ENCODE results near the gene SCAF8.
"Not testable (repeated sequence)": the region's sequence is repeated elsewhere in the genome, so short reads cannot be mapped to it uniquely, and the experiment has no call there.

SCAF8 gene

GRCh38 chr6:154733626-154734382 lies 588 bp downstream of the SCAF8 start:
- DNase-seq (ENCODE audit: low spot score), result peak; percentile 96

- no peak for DNase-seq (ENCODE audit: low spot score)
Observed at GRCh38 chr6:154736618-154737259, 3.5 kb downstream of the SCAF8 start.

GRCh38 chr6:154737424-154737823 lies 4.2 kb downstream of the SCAF8 start:
- DNase-seq (ENCODE audit: low spot score), result no peak

- DNase-seq (ENCODE audit: low spot score), result no peak
Observed at GRCh38 chr6:154738551-154738961, 5.3 kb downstream of the SCAF8 start.

GRCh38 chr6:154740658-154741057 lies 7.4 kb downstream of the SCAF8 start:
- DNase-seq (ENCODE audit: low spot score), result no peak

- no peak for DNase-seq (ENCODE audit: low spot score)
Observed at GRCh38 chr6:154742891-154743290, 9.7 kb downstream of the SCAF8 start.

- not testable (repeated sequence) for DNase-seq (ENCODE audit: low spot score)
Observed at GRCh38 chr6:154744029-154744745, 11.0 kb downstream of the SCAF8 start.

- no peak for DNase-seq (ENCODE audit: low spot score)
Observed at GRCh38 chr6:154745243-154745642, 12.0 kb downstream of the SCAF8 start.

GRCh38 chr6:154749341-154749740 lies 16.1 kb downstream of the SCAF8 start:
- DNase-seq (ENCODE audit: low spot score), result no peak

- no peak for DNase-seq (ENCODE audit: low spot score)
Observed at GRCh38 chr6:154751011-154751800, 18.0 kb downstream of the SCAF8 start.

GRCh38 chr6:154752022-154752421 lies 18.8 kb downstream of the SCAF8 start:
- no peak for DNase-seq (ENCODE audit: low spot score)

GRCh38 chr6:154754152-154754551 lies 20.9 kb downstream of the SCAF8 start:
- peak; percentile 48 for DNase-seq (ENCODE audit: low spot score)

GRCh38 chr6:154757352-154758050 lies 24.3 kb downstream of the SCAF8 start:
- no peak for DNase-seq (ENCODE audit: low spot score)

- DNase-seq (ENCODE audit: low spot score), result no peak
Observed at GRCh38 chr6:154758125-154758524, 24.9 kb downstream of the SCAF8 start.

GRCh38 chr6:154763650-154764049 lies 30.4 kb downstream of the SCAF8 start:
- DNase-seq (ENCODE audit: low spot score), result no peak

GRCh38 chr6:154765273-154765672 lies 32.1 kb downstream of the SCAF8 start:
- no peak for DNase-seq (ENCODE audit: low spot score)

GRCh38 chr6:154766288-154766687 lies 33.1 kb downstream of the SCAF8 start:
- DNase-seq (ENCODE audit: low spot score), result no peak

GRCh38 chr6:154767003-154767723 lies 33.9 kb downstream of the SCAF8 start:
- no peak for DNase-seq (ENCODE audit: low spot score)

GRCh38 chr6:154768280-154768679 lies 35.1 kb downstream of the SCAF8 start:
- no peak for DNase-seq (ENCODE audit: low spot score)

- DNase-seq (ENCODE audit: low spot score), result no peak
Observed at GRCh38 chr6:154773610-154774089, 40.4 kb downstream of the SCAF8 start.

- DNase-seq (ENCODE audit: low spot score), result not testable (repeated sequence)
Observed at GRCh38 chr6:154779157-154779556, 45.9 kb downstream of the SCAF8 start.

Measured in RKO (cell line).